ENCODE measurements around the gene P2RX5.

The P2RX5 gene

GRCh38 chr17:3681057-3681456, 14.9 kb downstream of the P2RX5 start:
- no peak for DNase-seq (ENCODE audit: low read depth)

DNA sequence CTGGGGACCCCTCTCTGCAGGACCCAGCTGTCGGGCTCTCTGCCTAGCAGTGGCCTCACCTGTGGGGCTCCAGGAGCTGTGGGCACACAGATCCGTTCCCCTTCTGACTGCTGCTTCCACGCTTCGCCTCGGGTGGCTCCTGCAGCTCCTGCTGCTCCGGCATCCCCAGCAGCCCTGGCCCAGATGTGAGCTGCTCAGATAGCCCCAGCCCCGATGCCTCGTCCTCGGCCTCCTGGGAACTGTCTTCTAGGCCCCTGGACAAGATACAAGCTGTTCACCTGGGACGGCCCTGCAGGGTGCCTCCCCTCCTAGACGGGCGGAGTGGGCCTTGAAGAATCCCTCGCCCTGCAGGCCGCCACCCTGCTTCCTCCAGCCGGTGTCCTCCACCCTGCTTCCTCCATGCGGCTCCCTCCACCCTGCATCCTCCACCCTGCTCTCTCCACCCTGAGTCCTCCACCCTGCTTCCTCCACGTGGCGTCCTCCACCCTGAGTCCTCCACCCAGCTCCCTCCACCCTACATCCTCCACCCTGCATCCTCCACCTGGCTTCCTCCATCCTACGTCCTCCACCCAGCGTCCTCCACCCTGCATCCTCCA, 16.3 kb downstream of the P2RX5 start:
- DNase-seq (ENCODE audit: low read depth), result no peak

GRCh38 chr17:3678821-3679530, 17.0 kb downstream of the P2RX5 start:
- DNase-seq (ENCODE audit: low read depth), result no peak

DNA sequence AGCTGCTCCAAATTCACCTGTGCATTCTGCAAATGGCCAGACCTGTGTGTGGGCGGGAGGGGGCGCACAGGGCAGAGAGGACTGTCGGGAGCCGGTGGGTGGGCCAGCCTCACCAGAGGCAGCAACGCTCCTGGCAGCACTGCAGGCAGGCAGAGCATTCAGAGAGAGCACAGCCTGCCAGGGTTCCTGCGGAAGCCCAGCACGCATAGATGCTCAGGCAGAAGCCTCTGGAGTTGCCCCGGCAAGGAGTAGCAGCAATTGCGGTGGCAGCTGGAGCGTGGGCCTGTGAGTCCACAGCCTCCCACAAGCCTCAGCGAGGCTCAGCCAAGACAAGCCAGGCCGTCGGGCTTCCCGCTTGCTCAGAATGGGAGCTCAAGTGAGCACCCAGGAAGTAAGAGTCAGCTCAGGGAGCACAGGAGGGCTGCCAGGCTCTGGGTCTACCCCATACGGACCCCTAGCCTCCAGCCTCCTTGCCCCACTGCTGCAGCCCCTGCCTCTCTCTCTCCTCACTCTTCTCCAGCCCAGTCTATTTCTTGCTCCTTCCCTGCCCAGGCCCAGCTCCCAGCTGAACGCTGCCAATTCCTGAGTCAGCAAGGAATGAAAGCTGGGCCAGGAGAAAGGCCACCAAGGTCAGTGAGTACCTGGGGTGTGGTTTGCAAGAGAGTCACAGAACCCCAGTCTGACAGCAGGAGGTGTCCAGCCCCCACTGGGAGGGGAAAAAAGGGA, 17.7 kb downstream of the P2RX5 start:
- no peak for DNase-seq (ENCODE audit: low read depth)

DNA sequence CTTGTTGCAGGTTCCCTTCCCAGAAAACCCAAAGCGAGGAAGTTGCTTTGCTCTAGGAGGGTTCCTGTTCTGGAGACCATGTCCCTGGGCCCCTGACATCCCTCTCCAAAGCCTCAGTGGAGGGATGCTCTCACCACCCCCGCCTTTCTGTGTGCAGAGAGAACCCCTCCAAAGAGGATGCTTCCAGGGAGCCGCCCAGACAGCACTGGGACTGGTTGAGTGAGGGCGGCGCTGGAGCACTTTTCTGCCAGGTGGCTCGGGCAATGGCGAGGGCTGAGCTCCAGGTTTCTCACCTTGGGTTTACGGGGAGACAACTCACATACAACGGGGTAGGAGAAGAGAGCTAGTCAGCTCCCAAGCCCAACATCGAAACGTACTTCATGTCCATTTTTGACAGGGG, 20.1 kb downstream of the P2RX5 start:
- DNase-seq (ENCODE audit: low read depth), result no peak

- no peak for DNase-seq (ENCODE audit: low read depth)
Observed at GRCh38 chr17:3672571-3672970, 23.4 kb downstream of the P2RX5 start.

GRCh38 chr17:3669548-3669947, 26.4 kb downstream of the P2RX5 start:
- DNase-seq (ENCODE audit: low read depth), result no peak

GRCh38 chr17:3669085-3669347, 26.9 kb downstream of the P2RX5 start:
- no peak for DNase-seq (ENCODE audit: low read depth)

DNA sequence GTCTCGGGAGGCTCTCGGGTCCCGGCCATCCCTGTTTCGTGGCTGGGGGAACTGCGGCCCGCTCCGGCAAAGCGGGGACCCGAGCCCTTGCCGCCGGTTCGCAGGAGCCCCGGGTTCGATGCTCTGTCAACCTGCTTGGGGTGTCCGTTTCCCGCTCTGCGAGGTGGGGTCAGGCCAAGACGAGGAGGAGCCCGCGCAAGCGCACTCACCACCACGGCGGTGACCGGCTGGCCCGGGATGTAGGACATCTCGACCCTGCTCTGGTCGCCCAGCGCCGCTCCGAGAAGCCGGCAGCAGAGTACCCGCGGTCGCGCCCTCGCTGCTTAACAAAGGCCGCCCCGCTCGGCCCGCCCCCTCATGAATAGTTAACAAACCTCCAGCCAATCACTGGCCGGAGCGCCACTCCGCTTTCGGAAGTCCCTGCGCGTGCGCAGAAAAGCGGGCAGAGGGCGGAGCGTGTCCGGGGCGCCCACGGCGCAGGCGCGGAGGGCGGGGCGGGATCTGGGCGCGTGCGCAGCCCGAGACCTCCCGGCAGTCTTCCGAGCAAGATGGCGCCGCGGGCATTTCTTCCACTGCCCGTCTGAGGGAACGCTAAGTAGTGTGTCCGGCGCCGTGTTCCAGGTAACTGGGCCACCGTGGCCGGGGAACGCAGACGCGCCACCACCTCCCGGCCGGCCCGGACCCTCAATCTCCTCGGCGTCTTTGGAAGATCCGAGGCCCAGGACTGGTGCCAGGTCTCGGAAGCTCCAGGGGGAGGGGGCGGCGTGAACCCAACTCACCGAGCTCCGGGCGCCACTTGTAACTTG, 27.5 kb downstream of the P2RX5 start, which contains the start of the genes EMC6 and TAX1BP3:
Gene EMC6 (plus strand): TSS at position 534 of the 806 bp plus-strand sequence. CDS start 335 bp downstream, outside the sequence.
Gene TAX1BP3 (minus strand): TSS at position 300 of the 806 bp plus-strand sequence. CDS start 52 bp downstream, at position 248.
- DNase-seq (ENCODE audit: low read depth), result peak; percentile 98

GRCh38 chr17:3667366-3668278, 28.3 kb downstream of the P2RX5 start:
- no peak for DNase-seq (ENCODE audit: low read depth)

DNA sequence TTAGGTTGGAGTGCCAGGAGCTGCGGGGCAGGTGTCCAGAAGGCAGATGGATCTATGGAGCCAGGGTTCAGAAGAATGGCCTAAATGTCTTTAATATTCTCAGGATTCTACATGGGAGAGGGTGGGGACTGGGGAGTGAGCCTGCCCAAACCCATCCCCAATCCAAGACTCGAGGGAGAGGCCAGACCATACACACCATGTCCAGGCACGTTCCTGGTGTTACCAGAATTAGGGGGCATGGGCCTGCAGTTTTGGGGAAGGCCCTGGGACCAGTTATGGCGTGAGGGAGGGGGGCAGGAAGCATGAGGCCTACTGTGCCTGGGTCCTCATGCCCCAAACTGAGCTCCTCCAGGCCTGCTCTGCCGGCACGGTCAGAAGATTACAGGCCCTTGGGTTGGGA, 29.4 kb downstream of the P2RX5 start:
- DNase-seq (ENCODE audit: low read depth), result no peak

- DNase-seq (ENCODE audit: low read depth), result no peak
Observed at GRCh38 chr17:3665834-3666233, 30.1 kb downstream of the P2RX5 start.

GRCh38 chr17:3663102-3664011, 32.6 kb downstream of the P2RX5 start:
- no peak for DNase-seq (ENCODE audit: low read depth)

- DNase-seq (ENCODE audit: low read depth), result no peak
Observed at GRCh38 chr17:3660311-3660891, 35.6 kb downstream of the P2RX5 start.

DNA sequence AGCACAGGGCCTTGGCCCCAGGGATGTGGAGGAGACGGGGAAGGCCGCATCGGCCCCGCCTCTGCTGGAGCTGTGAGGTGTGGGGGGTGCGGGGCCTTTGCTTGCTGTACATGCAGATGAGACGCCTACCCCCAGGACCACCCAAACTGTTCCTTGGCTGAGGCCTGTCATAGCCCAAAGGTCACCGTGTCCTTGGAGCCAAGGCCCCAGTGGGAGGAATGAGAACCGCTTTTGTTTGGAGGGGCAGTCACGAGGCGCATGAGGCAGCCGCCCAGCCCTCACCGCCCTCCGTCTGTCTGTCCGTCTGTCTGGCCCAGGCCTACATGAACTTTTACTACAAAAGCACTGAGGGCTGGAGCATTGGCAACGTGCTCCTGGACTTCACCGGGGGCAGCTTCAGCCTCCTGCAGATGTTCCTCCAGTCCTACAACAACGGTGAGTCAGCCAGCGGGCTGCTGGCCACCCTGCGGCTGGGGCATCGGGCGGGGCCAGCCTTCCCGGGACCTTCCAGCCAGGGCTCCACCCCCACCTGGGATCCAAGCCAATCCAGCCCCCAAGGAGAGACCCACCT, 36.3 kb downstream of the P2RX5 start:
- DNase-seq (ENCODE audit: low read depth), result no peak

GRCh38 chr17:3658784-3659449, 37.0 kb downstream of the P2RX5 start:
- no peak for DNase-seq (ENCODE audit: low read depth)

GRCh38 chr17:3657874-3658783, 37.8 kb downstream of the P2RX5 start:
- DNase-seq (ENCODE audit: low read depth), result no peak

- DNase-seq (ENCODE audit: low read depth), result no peak
Observed at GRCh38 chr17:3657588-3657869, 38.4 kb downstream of the P2RX5 start.
